Lower leg skin (tissue), 3 donors: ENCODE data around the gene TBX15.

ENCODE experiments used
- POLR2A ChIP-seq, 2 donors: fragments of 450-650 bp; IDR thresholded peaks; one replicate each; pipeline ENCODE4 v1.6.1; 2016 to 2017; ENCODE audit warnings: antibody characterized with exemption in 2 of 2, mild to moderate bottlenecking in 1 of 2, moderate library complexity in 1 of 2
- TF ChIP-seq, protein P1 (sequence below), 3 donors: fragments of 450-650 bp; IDR thresholded peaks; one replicate each; pipeline ENCODE4 v1.5.1; 2016; ENCODE audit warnings: antibody characterized with exemption in 3 of 3, mild to moderate bottlenecking in 3 of 3, moderate library complexity in 2 of 3

GRCh38 chr1:118991448-118991847 lies 3.3 kb upstream of the TBX15 start:
- TF ChIP-seq POLR2A (IDR thresholded peaks at IDR 0.05) = no peak
- TF ChIP-seq, protein P1, sequence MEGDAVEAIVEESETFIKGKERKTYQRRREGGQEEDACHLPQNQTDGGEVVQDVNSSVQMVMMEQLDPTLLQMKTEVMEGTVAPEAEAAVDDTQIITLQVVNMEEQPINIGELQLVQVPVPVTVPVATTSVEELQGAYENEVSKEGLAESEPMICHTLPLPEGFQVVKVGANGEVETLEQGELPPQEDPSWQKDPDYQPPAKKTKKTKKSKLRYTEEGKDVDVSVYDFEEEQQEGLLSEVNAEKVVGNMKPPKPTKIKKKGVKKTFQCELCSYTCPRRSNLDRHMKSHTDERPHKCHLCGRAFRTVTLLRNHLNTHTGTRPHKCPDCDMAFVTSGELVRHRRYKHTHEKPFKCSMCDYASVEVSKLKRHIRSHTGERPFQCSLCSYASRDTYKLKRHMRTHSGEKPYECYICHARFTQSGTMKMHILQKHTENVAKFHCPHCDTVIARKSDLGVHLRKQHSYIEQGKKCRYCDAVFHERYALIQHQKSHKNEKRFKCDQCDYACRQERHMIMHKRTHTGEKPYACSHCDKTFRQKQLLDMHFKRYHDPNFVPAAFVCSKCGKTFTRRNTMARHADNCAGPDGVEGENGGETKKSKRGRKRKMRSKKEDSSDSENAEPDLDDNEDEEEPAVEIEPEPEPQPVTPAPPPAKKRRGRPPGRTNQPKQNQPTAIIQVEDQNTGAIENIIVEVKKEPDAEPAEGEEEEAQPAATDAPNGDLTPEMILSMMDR (IDR thresholded peaks at IDR 0.05) = no peak
